HepG2 (cell line): ENCODE measurements around the gene POU3F4. TPM values are rescaled to one million over a fixed set of nuclear protein-coding genes. Genes with fewer than 3 reads are reported as not detected.

Experiments
- ATAC-seq: fragments of 200-7000 bp; cut with Tn5 transposase; 3 replicates; pipeline ENCODE4 v1.9.1; 2020; ENCODE audit warnings: mild to moderate bottlenecking, moderate library complexity
- BruUV-seq: library from RNA; stranded (reverse); fragments of 400-500 nt; replicated peaks from 2 replicates; lab custom pipeline; 2021; lab: Mats Ljungman, UMichigan
- CTCF ChIA-PET: fragments of 300-600 bp; formaldehyde crosslinking; extraction: SDS; loops from one replicate; lab custom pipeline; 2021; ENCODE audit warnings: low total read pairs, inconsistent platforms, low intra/inter-chr PET ratio; lab: Yijun Ruan, JAX
- POLR2A ChIA-PET: fragments of 350-600 bp; sonication (Branson Sonifier 250); formaldehyde crosslinking; loops from one replicate; lab custom pipeline; 2020; ENCODE audit warnings: antibody characterized with exemption, inconsistent platforms; lab: Yijun Ruan, JAX
- DNase-seq: peaks from one replicate; pipeline ENCODE4 v3.0.0-alpha.2; 2015; ENCODE audit warnings: low spot score
- FAIRE-seq: peaks from 3 replicates; lab custom pipeline; 2011; peaks lifted over from hg19 to GRCh38; lab: Jason Lieb, UNC
- H2AFZ ChIP-seq: one replicate; pipeline ENCODE4 v1.6.1; 2011; ENCODE audit warnings: low read length, inconsistent platforms
- H3K27ac ChIP-seq: fragments of 300-600 bp; 3 replicates; pipeline ENCODE4 v1.8.0; 2011; ENCODE audit warnings: mixed run types, mild to moderate bottlenecking, mixed read lengths, low read length, inconsistent platforms; ENCODE audit not compliant: insufficient read depth; ENCODE audit errors: extremely low read length
- H3K27me3 ChIP-seq, 2 experiments: fragments of 200-600 bp in 1 of 2; 2 replicates in 1 of 2; 3 replicates in 1 of 2; pipeline versions ENCODE4 v1.6.0 to v1.8.0; 2011; ENCODE audit warnings: low read length in 2 of 2, mild to moderate bottlenecking in 2 of 2, moderate library complexity in 2 of 2, inconsistent platforms in 1 of 2; ENCODE audit not compliant: insufficient read depth in 2 of 2, control insufficient read depth in 1 of 2
- H3K36me3 ChIP-seq, 2 experiments: fragments of 200-600 bp in 1 of 2; replicated peaks in 1 of 2; 2 replicates in 1 of 2; 3 replicates in 1 of 2; pipeline versions ENCODE4 v1.5.1 to v1.8.0; 2011; ENCODE audit warnings: low read length in 2 of 2, inconsistent platforms in 1 of 2; ENCODE audit not compliant: insufficient read depth in 2 of 2, control insufficient read depth in 1 of 2
- H3K4me1 ChIP-seq: 2 replicates; pipeline ENCODE4 v1.5.1; 2012; ENCODE audit warnings: low read length, inconsistent platforms; ENCODE audit not compliant: insufficient read depth
- H3K4me2 ChIP-seq: 2 replicates; pipeline ENCODE4 v1.6.0; 2011; ENCODE audit warnings: low read depth, low read length, inconsistent platforms
- H3K4me3 ChIP-seq, 3 experiments: fragments of 200-600 bp in 1 of 3; sonication (generic), shearing (Covaris generic) in 1 of 3; replicated peaks in 1 of 3; 2 replicates each; pipeline ENCODE4 v1.5.1; 2011 to 2016; ENCODE audit warnings: low read length in 3 of 3, inconsistent platforms in 2 of 3, low read depth in 2 of 3, mild to moderate bottlenecking in 2 of 3, control low read depth in 1 of 3, mixed read lengths in 1 of 3; ENCODE audit not compliant: insufficient read depth in 1 of 3
- H3K79me2 ChIP-seq: one replicate; pipeline ENCODE4 v1.6.1; 2011; ENCODE audit warnings: low read length, inconsistent platforms; ENCODE audit not compliant: insufficient read depth
- H3K9ac ChIP-seq: 2 replicates; pipeline ENCODE4 v1.6.0; 2011; ENCODE audit warnings: mild to moderate bottlenecking, low read depth, low read length, inconsistent platforms; ENCODE audit not compliant: insufficient read depth
- H3K9me3 ChIP-seq: 2 replicates; pipeline ENCODE4 v1.5.1; 2012; ENCODE audit warnings: mild to moderate bottlenecking, low read length
- H4K20me1 ChIP-seq: 2 replicates; pipeline ENCODE4 v1.6.0; 2011; ENCODE audit warnings: inconsistent platforms, mild to moderate bottlenecking, low read length, moderate library complexity; ENCODE audit not compliant: insufficient read depth
- ASH2L ChIP-seq: fragments of 300-600, 200-600 bp; sonication (generic); IDR thresholded peaks from 2 replicates; pipeline ENCODE4 v1.7.0; 2017; ENCODE audit warnings: low read depth, mild to moderate bottlenecking, moderate library complexity, mixed read lengths, low read length; ENCODE audit not compliant: insufficient read length
- ATF1 ChIP-seq: IDR thresholded peaks from 2 replicates; pipeline ENCODE4 v1.6.1; 2016; ENCODE audit warnings: mild to moderate bottlenecking, control low read depth
- CHCHD3 ChIP-seq: sonication (generic); formaldehyde crosslinking; IDR thresholded peaks from 2 replicates; pipeline ENCODE4 v1.8.0; 2022; ENCODE audit warnings: mild to moderate bottlenecking, missing genetic modification reagents, moderate library complexity
- CHD4 ChIP-seq: fragments of 200-600 bp; sonication (generic); IDR thresholded peaks from 2 replicates; pipeline ENCODE4 v1.7.0; 2017; ENCODE audit warnings: mild to moderate bottlenecking, low read length, borderline replicate concordance
- FOXA1 ChIP-seq, 2 experiments: fragments of 450-650 bp in 1 of 2; sonication (generic) in 1 of 2; formaldehyde crosslinking in 1 of 2; IDR thresholded peaks; 2 replicates each; pipeline versions ENCODE4 v1.4.0 to v1.6.1; 2016 to 2020; ENCODE audit warnings: missing genetic modification reagents in 1 of 2
- FOXP4 ChIP-seq: sonication (generic); formaldehyde crosslinking; IDR thresholded peaks from 2 replicates; pipeline ENCODE4 v1.4.0; 2020; ENCODE audit warnings: missing genetic modification reagents
- GMEB1 ChIP-seq: sonication (generic); formaldehyde crosslinking; IDR thresholded peaks from 2 replicates; pipeline ENCODE4 v1.5.1; 2020; ENCODE audit warnings: missing genetic modification reagents, mild to moderate bottlenecking, borderline replicate concordance
- KAT2B ChIP-seq: fragments of 150-350 bp; IDR thresholded peaks from 2 replicates; pipeline ENCODE4 v1.6.1; 2014; ENCODE audit warnings: low read depth, low read length, borderline replicate concordance
- NR2F6 ChIP-seq, 2 experiments: IDR thresholded peaks; 2 replicates each; pipeline ENCODE4 v1.6.1; 2016; ENCODE audit warnings: antibody characterized with exemption in 1 of 2, mild to moderate bottlenecking in 1 of 2
- PAX8 ChIP-seq: sonication (generic); formaldehyde crosslinking; IDR thresholded peaks from 2 replicates; pipeline ENCODE4 v1.8.0; 2022; ENCODE audit warnings: mild to moderate bottlenecking, missing genetic modification reagents, borderline replicate concordance
- SMARCC2 ChIP-seq: fragments of 450-650 bp; IDR thresholded peaks from 2 replicates; pipeline ENCODE4 v1.6.1; 2017; ENCODE audit warnings: antibody characterized with exemption, mild to moderate bottlenecking
- SRF ChIP-seq: IDR thresholded peaks from 2 replicates; pipeline ENCODE4 v1.6.1; 2011; ENCODE audit warnings: mild to moderate bottlenecking, low read depth, low read length, moderate library complexity
- ZNF512B ChIP-seq: sonication (generic); formaldehyde crosslinking; IDR thresholded peaks from 2 replicates; pipeline ENCODE4 v1.5.1; 2020; ENCODE audit warnings: missing genetic modification reagents, mild to moderate bottlenecking, borderline replicate concordance
- ZNF577 ChIP-seq: sonication (generic); formaldehyde crosslinking; IDR thresholded peaks from 2 replicates; pipeline ENCODE4 v1.4.0; 2020; ENCODE audit warnings: mild to moderate bottlenecking, low read depth, missing genetic modification reagents, borderline replicate concordance
- WGBS: methylation state at CpG from one replicate; pipeline ENCODE4 v1.1.6; 2017; ENCODE audit warnings: low lambda C conversion rate; 5-methylcytosine and 5-hydroxymethylcytosine counted together
- in situ Hi-C: cut with HindIII; loops from 2 replicates; pipeline ENCODE4 v1.10.0; 2017; ENCODE audit warnings: low pct_unique_long_range_greater_than_20kb; ENCODE audit not compliant: extremely low pct_ligation_motif_present
- intact Hi-C: fragments of 100-400 bp; cut with micrococcal nuclease; formaldehyde crosslinking; loops from one replicate; pipeline ENCODE4 v1.10.0; 2022; ENCODE audit not compliant: unreplicated experiment
- polyA plus RNA-seq, 8 experiments: library from polyadenylated mRNA; depleted of rRNA in 3 of 8; stranded (reverse) in 7 of 8; unstranded in 1 of 8; fragments of >200 nt; fragmentation: Illumina TruSeq in 4 of 8; extraction: Trizol in 4 of 8; gene quantifications; 2 replicates each; pipeline versions ENCODE4 v1.2.1 to v1.2.3, GENCODE V29; 2011 to 2016; ENCODE audit warnings: low read depth in 4 of 8, missing spikeins in 1 of 8, mixed read lengths in 1 of 8; ENCODE audit not compliant: insufficient read depth in 1 of 8
- total RNA-seq, 5 experiments: library from RNA; depleted of rRNA; stranded (reverse); fragments of >200 nt; fragmentation: Illumina TruSeq; extraction: Trizol; gene quantifications; 2 replicates each; pipeline ENCODE4 v1.2.3, GENCODE V29; 2016; ENCODE audit warnings: low read depth in 1 of 5

The POU3F4 gene
- total and polyA plus RNA-seq, 2 of the 13 experiments (the other 11 are each of a cell fraction or from before 2014, with no cell fraction given) = not detected

- BruUV-seq = no TSS peak
- no peaks in the 10 kb centered on the region for H4K20me1 ChIP-seq
- ChIA-PET CTCF (no interaction called here), POLR2A (no interaction called here)
- no peaks in the 10 kb centered on the region for H3K4me1 ChIP-seq
- FAIRE-seq (no peak), ATAC-seq (no peak), DNase-seq (no peak)
- no peak overlapping the region for H3K4me3 ChIP-seq
- no peak overlapping the region for H3K27ac ChIP-seq
- whole genome bisulfite sequencing = 0% methylated on average over 1 of the region's 1 CpG
- no peak overlapping the region for H3K9ac ChIP-seq
- intact Hi-C loops = no loop called here
- in situ Hi-C loops = no loop called here
- no peaks in the 10 kb centered on the region for H3K9me3 ChIP-seq
- no peak for TF ChIP-seq ASH2L
- TF ChIP-seq ZNF577 (CRISPR knock-in tag) = no peak
- no peak for TF ChIP-seq ZNF512B
- no peak for TF ChIP-seq FOXP4
- no peak for TF ChIP-seq FOXA1 (IDR thresholded peaks at IDR 0.05)
- no peak for TF ChIP-seq FOXA1 (CRISPR knock-in tag; IDR thresholded peaks at IDR 0.05)
- no peak for TF ChIP-seq GMEB1 (CRISPR knock-in tag)
- no peak for TF ChIP-seq SRF
- TF ChIP-seq PAX8 (CRISPR knock-in tag) = no peak
- no peak for TF ChIP-seq ATF1 (CRISPR knock-in tag)
- TF ChIP-seq KAT2B = no peak
- no peak for TF ChIP-seq CHD4
- TF ChIP-seq CHCHD3 = no peak
- no peak for TF ChIP-seq NR2F6 (IDR thresholded peaks at IDR 0.05)
- no peak for TF ChIP-seq NR2F6 (CRISPR knock-in tag; IDR thresholded peaks at IDR 0.05)
- no peak for TF ChIP-seq SMARCC2
- no peaks in the 10 kb centered on the region for H3K27me3 ChIP-seq
- H3K4me2 ChIP-seq = no peak overlapping the region
- H3K79me2 ChIP-seq = no peaks in the 10 kb centered on the region
- no peaks in the 10 kb centered on the region for H3K36me3 ChIP-seq
- H2AFZ ChIP-seq = no peak overlapping the region
Measured at GRCh38 chrX:83516597-83516996, 8.5 kb downstream of the POU3F4 start.
